SKM-1 (cell line): ENCODE measurements around the gene CCDC157.
"Not testable (repeated sequence)": the region's sequence is repeated elsewhere in the genome, so short reads cannot be mapped to it uniquely, and the experiment has no call there.

Source experiments
- DNase-seq: peaks from one replicate; lab custom pipeline; 2025; ENCODE audit not compliant: unreplicated experiment; lab: John Stamatoyannopoulos, UW

Gene CCDC157

GRCh38 chr22:30386960-30387827, 30.4 kb downstream of the CCDC157 start, which contains the start of gene RNF215:
Gene RNF215 (minus strand): TSS chr22:30387411. CDS start chr22:30387313, 98 bp downstream.
- DNase-seq: peak; percentile 62

- DNase-seq: peak; percentile 18
These were observed 34.3 kb downstream of the CCDC157 start for GRCh38 chr22:30390974-30391691.

- no peak for DNase-seq
These were observed 36.0 kb downstream of the CCDC157 start for GRCh38 chr22:30392661-30393321.

- no peak for DNase-seq
These were observed 36.5 kb downstream of the CCDC157 start for GRCh38 chr22:30393322-30393680.

GRCh38 chr22:30393885-30394284, 37.1 kb downstream of the CCDC157 start:
- no peak for DNase-seq

GRCh38 chr22:30396871-30397655, 40.3 kb downstream of the CCDC157 start, which contains the start of gene SEC14L2:
Gene SEC14L2 (plus strand): TSS chr22:30397018. CDS start chr22:30397117, 99 bp downstream.
- DNase-seq: no peak

GRCh38 chr22:30397656-30398635, 41.1 kb downstream of the CCDC157 start:
- DNase-seq: no peak

- no peak for DNase-seq
These were observed 42.2 kb downstream of the CCDC157 start for GRCh38 chr22:30398685-30399680.

GRCh38 chr22:30399718-30400117, 42.9 kb downstream of the CCDC157 start:
- DNase-seq: no peak

- DNase-seq: no peak
These were observed 43.4 kb downstream of the CCDC157 start for GRCh38 chr22:30400159-30400558.

- DNase-seq: not testable (repeated sequence)
These were observed 44.2 kb downstream of the CCDC157 start for GRCh38 chr22:30401024-30401423.

- no peak for DNase-seq
These were observed 45.4 kb downstream of the CCDC157 start for GRCh38 chr22:30402028-30402765.

GRCh38 chr22:30402766-30403104, 45.9 kb downstream of the CCDC157 start:
- DNase-seq: not testable (repeated sequence)

GRCh38 chr22:30404307-30404706, 47.5 kb downstream of the CCDC157 start:
- DNase-seq: no peak

GRCh38 chr22:30405731-30406130, 48.9 kb downstream of the CCDC157 start:
- no peak for DNase-seq

GRCh38 chr22:30406400-30406799, 49.6 kb downstream of the CCDC157 start:
- DNase-seq: no peak

- no peak for DNase-seq
These were observed 51.7 kb downstream of the CCDC157 start for GRCh38 chr22:30408388-30409102.
